Endothelial cell of umbilical vein (primary cell): ENCODE measurements around the gene ARFIP1. TPM values are rescaled to one million over a fixed set of nuclear protein-coding genes. Genes with fewer than 3 reads are reported as not detected.

Experiments used
- BruUV-seq: library from RNA; stranded (reverse); fragments of 400-500 nt; replicated peaks from 2 replicates; lab custom pipeline; 2021; lab: Mats Ljungman, UMichigan
- CTCF ChIA-PET: fragments of 300-600, 350-600 bp; sonication (Branson Sonifier 250); formaldehyde crosslinking; loops from one replicate; lab custom pipeline; 2021; ENCODE audit warnings: antibody characterized with exemption, inconsistent platforms; lab: Charles Lee
- POLR2A ChIA-PET: fragments of 300-600, 350-600 bp; sonication (Branson Sonifier 250); formaldehyde crosslinking; loops from one replicate; lab custom pipeline; 2021; ENCODE audit warnings: antibody characterized with exemption, inconsistent platforms; lab: Charles Lee
- DNase-seq: peaks from one replicate; pipeline ENCODE4 v3.0.0-alpha.2; 2011; ENCODE audit warnings: low read depth, low spot score
- FAIRE-seq: peaks from 2 replicates; lab custom pipeline; 2011; peaks lifted over from hg19 to GRCh38; lab: Jason Lieb, UNC
- H2AFZ ChIP-seq: 2 replicates; pipeline ENCODE4 v1.6.0; 2012; ENCODE audit warnings: low read depth, low read length, control low read depth, inconsistent platforms
- H3K27ac ChIP-seq: 2 replicates; pipeline ENCODE4 v1.5.1; 2011; ENCODE audit warnings: low read depth, mild to moderate bottlenecking, control low read depth, low read length, moderate library complexity; ENCODE audit not compliant: insufficient read depth
- H3K27me3 ChIP-seq, 2 experiments: 2 replicates each; pipeline versions ENCODE4 v1.6.0 to v1.6.1; 2011; ENCODE audit warnings: low read length in 2 of 2, mixed read lengths in 1 of 2; ENCODE audit not compliant: control insufficient read depth in 2 of 2, insufficient read depth in 2 of 2
- H3K36me3 ChIP-seq, 2 experiments: 2 replicates in 1 of 2; 3 replicates in 1 of 2; pipeline ENCODE4 v1.5.1; 2011; ENCODE audit warnings: low read length in 2 of 2, mild to moderate bottlenecking in 1 of 2, moderate library complexity in 1 of 2; ENCODE audit not compliant: control insufficient read depth in 2 of 2, insufficient read depth in 2 of 2; ENCODE audit errors: extremely low read depth in 1 of 2
- H3K4me1 ChIP-seq: 3 replicates; pipeline ENCODE4 v1.5.1; 2011; ENCODE audit warnings: mild to moderate bottlenecking, low read length; ENCODE audit not compliant: control insufficient read depth, insufficient read depth; ENCODE audit errors: extremely low read depth
- H3K4me2 ChIP-seq: 2 replicates; pipeline ENCODE4 v1.6.1; 2011; ENCODE audit warnings: low read length, control low read depth, mixed read lengths; ENCODE audit not compliant: insufficient read depth
- H3K4me3 ChIP-seq, 3 experiments: fragments of 200-600 bp in 1 of 3; sonication (generic), shearing (Covaris generic) in 1 of 3; replicated peaks in 1 of 3; 2 replicates each; pipeline ENCODE4 v1.5.1; 2011 to 2016; ENCODE audit warnings: control low read depth in 3 of 3, low read length in 3 of 3, mild to moderate bottlenecking in 2 of 3, inconsistent platforms in 1 of 3, low read depth in 1 of 3, moderate library complexity in 1 of 3; ENCODE audit not compliant: insufficient read depth in 1 of 3
- H3K79me2 ChIP-seq: 2 replicates; pipeline ENCODE4 v1.6.0; 2012; ENCODE audit warnings: low read length, inconsistent platforms; ENCODE audit not compliant: control insufficient read depth, insufficient read depth
- H3K9ac ChIP-seq: replicated peaks from 2 replicates; pipeline ENCODE3; 2011; ENCODE audit warnings: low read length, control low read depth; ENCODE audit not compliant: insufficient read depth; ENCODE audit errors: extremely low read depth
- H3K9me1 ChIP-seq: replicated peaks from 3 replicates; pipeline ENCODE4 v1.6.0; 2011; ENCODE audit warnings: mild to moderate bottlenecking, low read length; ENCODE audit not compliant: control insufficient read depth, insufficient read depth; ENCODE audit errors: extremely low read depth
- H3K9me3 ChIP-seq: replicated peaks from 2 replicates; pipeline ENCODE4 v1.5.1; 2012; ENCODE audit warnings: low read length, inconsistent platforms; ENCODE audit not compliant: control insufficient read depth, insufficient read depth
- H4K20me1 ChIP-seq: replicated peaks from 2 replicates; pipeline ENCODE3; 2011; ENCODE audit warnings: mild to moderate bottlenecking, low read length; ENCODE audit not compliant: control insufficient read depth, insufficient read depth; ENCODE audit errors: extremely low read depth
- EZH2 ChIP-seq: IDR thresholded peaks from 2 replicates; pipeline ENCODE4 v1.6.1; 2012; ENCODE audit warnings: borderline replicate concordance, low read depth, mild to moderate bottlenecking, moderate library complexity, low read length, inconsistent platforms; ENCODE audit not compliant: severe bottlenecking
- FOS ChIP-seq: IDR thresholded peaks from 2 replicates; pipeline ENCODE4 v1.6.1; 2011; ENCODE audit warnings: mild to moderate bottlenecking, low read length, moderate library complexity, borderline replicate concordance; ENCODE audit not compliant: insufficient read depth
- GATA2 ChIP-seq: IDR thresholded peaks from 2 replicates; pipeline ENCODE4 v1.7.0; 2011; ENCODE audit warnings: low read depth, mild to moderate bottlenecking, moderate library complexity, mixed read lengths, low read length; ENCODE audit not compliant: insufficient read length, insufficient read depth
- JUN ChIP-seq: IDR thresholded peaks from 2 replicates; pipeline ENCODE4 v1.6.1; 2011; ENCODE audit warnings: borderline replicate concordance, low read depth; ENCODE audit not compliant: insufficient read length, insufficient read depth
- POLR2A ChIP-seq: IDR thresholded peaks from 2 replicates; pipeline ENCODE4 v1.6.1; 2012; ENCODE audit warnings: low read depth, mild to moderate bottlenecking, control low read depth, low read length
- POLR2AphosphoS5 ChIP-seq: IDR thresholded peaks from 2 replicates; pipeline ENCODE4 v1.6.1; 2012; ENCODE audit warnings: low read depth, mild to moderate bottlenecking, control low read depth, low read length, moderate library complexity; ENCODE audit not compliant: insufficient read depth
- dilution Hi-C: fragments of 300-500 bp; cut with MboI; formaldehyde crosslinking; loops from one replicate; pipeline ENCODE4 v1.15.0; 2019; ENCODE audit warnings: low sequenced_read_pairs; ENCODE audit not compliant: extremely low pct_ligation_motif_present
- intact Hi-C: fragments of 100-400 bp; cut with micrococcal nuclease; formaldehyde crosslinking; loops from one replicate; pipeline ENCODE4 v1.10.0; 2022
- polyA plus RNA-seq, 4 experiments: library from polyadenylated mRNA; depleted of rRNA in 3 of 4; stranded (reverse) in 3 of 4; unstranded in 1 of 4; fragments of >200 nt; gene quantifications; 2 replicates each; pipeline versions ENCODE4 v1.2.1 to v1.2.3, GENCODE V29; 2011 to 2012; ENCODE audit warnings: missing spikeins in 1 of 4
- total RNA-seq: library from RNA; stranded (reverse); gene quantifications from 2 replicates; pipeline ENCODE4 v1.2.3, GENCODE V29; 2021
- TF ChIP-seq, protein P1 (sequence below), 2 donors: IDR thresholded peaks; 1 replicate in 1 of 2; 2 replicates in 1 of 2; pipeline ENCODE4 v1.5.1; 2011; ENCODE audit warnings: low read length in 2 of 2, mild to moderate bottlenecking in 2 of 2, moderate library complexity in 2 of 2, control low read depth in 1 of 2, inconsistent platforms in 1 of 2, low read depth in 1 of 2; ENCODE audit not compliant: insufficient read depth in 1 of 2; ENCODE audit errors: extremely low read depth in 1 of 2
- TF ChIP-seq, protein P2 (sequence below): IDR thresholded peaks from 2 replicates; pipeline ENCODE4 v1.6.1; 2011; ENCODE audit not compliant: insufficient read depth, insufficient read length

ARFIP1 gene
- total and polyA plus RNA-seq, 2 donors (not counting 3 experiments of a cell fraction or from before 2014, with no cell fraction given) = 10.0 to 24.2 TPM

DNA sequence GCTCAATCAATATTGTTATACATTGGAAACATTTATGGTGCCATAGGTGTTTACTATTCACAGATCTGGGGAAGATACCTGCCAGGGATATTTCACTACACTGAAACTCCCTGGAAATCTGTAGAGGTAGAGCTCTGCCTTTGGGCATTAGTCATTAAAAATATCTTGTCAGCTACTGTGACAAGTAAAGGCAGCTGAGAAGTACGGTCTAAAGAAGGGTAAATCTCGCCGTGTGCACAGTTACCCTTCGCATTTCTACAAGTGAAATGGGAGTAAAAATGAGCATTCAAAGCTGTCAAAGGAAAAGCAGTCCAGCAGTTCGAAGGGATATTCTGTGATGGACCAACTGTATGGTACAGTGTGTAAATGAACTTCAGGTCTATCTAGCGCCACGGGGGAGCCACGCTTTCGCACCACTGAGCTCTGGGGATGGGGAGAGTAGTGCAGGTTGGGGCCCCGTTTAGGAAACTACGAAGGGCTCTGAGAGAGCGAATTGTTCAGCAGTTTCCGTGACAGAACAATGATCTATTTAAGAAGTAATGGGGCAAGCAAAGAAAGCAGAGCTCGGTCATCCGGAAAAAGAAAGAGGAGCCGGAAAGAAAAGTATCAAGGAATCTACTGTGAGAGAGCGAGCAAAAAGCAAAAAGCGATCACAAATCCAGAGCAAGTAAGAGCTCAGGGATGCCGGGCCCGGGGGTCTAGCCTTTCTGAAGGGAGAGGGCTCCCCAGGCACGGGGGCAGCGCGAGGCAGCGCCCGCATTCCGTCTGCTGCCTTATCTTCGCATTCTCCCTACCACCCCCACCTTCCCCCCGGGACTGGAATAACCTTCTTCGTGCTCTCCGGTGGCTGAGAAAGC lies 870 bp upstream of the ARFIP1 start:
- H3K4me1 ChIP-seq = peaks cover 21% of the 10 kb centered on the region
- ChIA-PET CTCF (interaction anchor here (0.9 to 1.9 kb wide), 10 partner anchors 9 to 348 kb away, joined by 3 to 8 read pairs (median 5); partner anchors contain the start of gene TMEM154), POLR2A (no interaction called here)
- peak overlapping the region; percentile 56 for H3K27ac ChIP-seq
- H4K20me1 ChIP-seq = peaks cover 4% of the 10 kb centered on the region
- H2AFZ ChIP-seq = peak overlapping the region; percentile 94
- peak overlapping the region; percentile 60 for H3K4me2 ChIP-seq
- H3K4me3 ChIP-seq = peak overlapping the region; percentile 67 to 76 (median 74)
- DNase-seq (peak; percentile 34), FAIRE-seq (no peak)
- dilution Hi-C loops (no loop called here), intact Hi-C loops (loop anchor here (1.0 to 5.0 kb wide), 4 partner anchors 98 to 350 kb away; partner anchors contain the start of gene FBXW7)
- peak overlapping the region; percentile 66 for H3K9ac ChIP-seq
- H3K9me3 ChIP-seq = no peaks in the 10 kb centered on the region
- H3K36me3 ChIP-seq = no peaks in the 10 kb centered on the region
- TF ChIP-seq, protein P1, sequence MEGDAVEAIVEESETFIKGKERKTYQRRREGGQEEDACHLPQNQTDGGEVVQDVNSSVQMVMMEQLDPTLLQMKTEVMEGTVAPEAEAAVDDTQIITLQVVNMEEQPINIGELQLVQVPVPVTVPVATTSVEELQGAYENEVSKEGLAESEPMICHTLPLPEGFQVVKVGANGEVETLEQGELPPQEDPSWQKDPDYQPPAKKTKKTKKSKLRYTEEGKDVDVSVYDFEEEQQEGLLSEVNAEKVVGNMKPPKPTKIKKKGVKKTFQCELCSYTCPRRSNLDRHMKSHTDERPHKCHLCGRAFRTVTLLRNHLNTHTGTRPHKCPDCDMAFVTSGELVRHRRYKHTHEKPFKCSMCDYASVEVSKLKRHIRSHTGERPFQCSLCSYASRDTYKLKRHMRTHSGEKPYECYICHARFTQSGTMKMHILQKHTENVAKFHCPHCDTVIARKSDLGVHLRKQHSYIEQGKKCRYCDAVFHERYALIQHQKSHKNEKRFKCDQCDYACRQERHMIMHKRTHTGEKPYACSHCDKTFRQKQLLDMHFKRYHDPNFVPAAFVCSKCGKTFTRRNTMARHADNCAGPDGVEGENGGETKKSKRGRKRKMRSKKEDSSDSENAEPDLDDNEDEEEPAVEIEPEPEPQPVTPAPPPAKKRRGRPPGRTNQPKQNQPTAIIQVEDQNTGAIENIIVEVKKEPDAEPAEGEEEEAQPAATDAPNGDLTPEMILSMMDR (IDR thresholded peaks at IDR 0.05; ENCODE audit: extremely low read depth in 1 of 2, insufficient read depth in 1 of 2, low read depth in 1 of 2, low read length in 2 of 2) = no peak
- TF ChIP-seq POLR2A (no peak), POLR2AphosphoS5 (no peak), JUN (no peak), EZH2 (no peak), FOS (no peak), GATA2 (no peak)
- TF ChIP-seq, protein P2, sequence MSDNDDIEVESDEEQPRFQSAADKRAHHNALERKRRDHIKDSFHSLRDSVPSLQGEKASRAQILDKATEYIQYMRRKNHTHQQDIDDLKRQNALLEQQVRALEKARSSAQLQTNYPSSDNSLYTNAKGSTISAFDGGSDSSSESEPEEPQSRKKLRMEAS = no peak
- peaks cover 32% of the 10 kb centered on the region for H3K79me2 ChIP-seq
- BruUV-seq = TSS peak; percentile 57
- H3K9me1 ChIP-seq = no peaks in the 10 kb centered on the region
- H3K27me3 ChIP-seq = peaks cover 0 to 11% of the 10 kb centered on the region in 2 experiments
